Upper lobe of left lung (tissue), 6 donors: ENCODE measurements around the gene AGAP1. TPM values are rescaled to one million over a fixed set of nuclear protein-coding genes. Genes with fewer than 3 reads are reported as not detected.
A peak's percentile ranks its signal among the peaks of the same experiment; 100 is the strongest.

ENCODE experiments used
- ATAC-seq, 2 donors: fragments of 200-7000 bp; cut with Tn5 transposase; one replicate each; pipeline ENCODE4 v1.9.1; 2022; ENCODE audit warnings: mild to moderate bottlenecking in 2 of 2, moderate library complexity in 2 of 2; ENCODE audit not compliant: low FRiP score in 2 of 2
- DNase-seq, 2 donors: peaks; one replicate each; pipeline ENCODE4 v3.0.0-alpha.2; 2019 to 2020
- H3K27ac ChIP-seq, 4 donors: fragments of 200-600 bp; sonication (generic); one replicate each; pipeline ENCODE4 v1.5.1; 2016 to 2019
- H3K27me3 ChIP-seq, 4 donors: fragments of 200-600 bp; sonication (generic); one replicate each; pipeline ENCODE4 v1.5.1; 2017 to 2019
- H3K36me3 ChIP-seq, 4 donors: fragments of 200-600 bp; sonication (generic); one replicate each; pipeline ENCODE4 v1.5.1; 2016 to 2019
- H3K4me1 ChIP-seq, 4 donors: fragments of 200-600 bp; sonication (generic); one replicate each; pipeline ENCODE4 v1.5.1; 2018 to 2019
- H3K4me3 ChIP-seq, 4 donors: fragments of 200-600 bp; sonication (generic); one replicate each; pipeline ENCODE4 v1.5.1; 2017 to 2019; ENCODE audit warnings: mild to moderate bottlenecking in 2 of 4, moderate library complexity in 1 of 4
- H3K9me3 ChIP-seq, 4 donors: fragments of 200-600 bp; sonication (generic); one replicate each; pipeline ENCODE4 v1.5.1; 2018 to 2019
- EP300 ChIP-seq, 4 donors: sonication (generic); formaldehyde crosslinking; IDR thresholded peaks; one replicate each; pipeline ENCODE4 v1.5.1; 2017; ENCODE audit warnings: antibody characterized with exemption in 4 of 4, control low read depth in 2 of 4
- POLR2A ChIP-seq, 4 donors: fragments of 450-650 bp; IDR thresholded peaks; one replicate each; pipeline ENCODE4 v1.5.1; 2016 to 2017; ENCODE audit warnings: antibody characterized with exemption in 4 of 4, mild to moderate bottlenecking in 2 of 4
- POLR2AphosphoS5 ChIP-seq, 2 donors: sonication (generic); formaldehyde crosslinking; IDR thresholded peaks; one replicate each; pipeline ENCODE4 v1.5.1; 2017; ENCODE audit warnings: antibody characterized with exemption in 2 of 2
- WGBS, 2 donors: methylation state at CpG; one replicate each; pipeline ENCODE4 v1.1.5; 2017 to 2018; 5-methylcytosine and 5-hydroxymethylcytosine counted together
- total RNA-seq, 6 donors: library from RNA; depleted of rRNA in 4 of 6; stranded (reverse); fragments of >200 nt in 4 of 6; gene quantifications; one replicate each; pipeline versions ENCODE4 v1.1.0 to v1.2.1, GENCODE V29; 2016 to 2021
- TF ChIP-seq, protein P1 (sequence below), 6 experiments: fragments of 450-650 bp in 4 of 6; fragments of 200-600 bp in 2 of 6; sonication (generic) in 2 of 6; IDR thresholded peaks; one replicate each; pipeline ENCODE4 v1.5.1; 2016 to 2019; ENCODE audit warnings: antibody characterized with exemption in 6 of 6
- donor health status: DM: no; HTN: no; CAD: no; lungs with moderate emphysema.
- donor health status: DM: no; HTN: yes; CAD: no; lungs with severe emphysema.

Gene AGAP1
- total RNA-seq, 6 donors from 2014 or later, result 25.5 to 45.1 (median 30.7) TPM

GRCh38 chr2:235508371-235509160 is 14.7 kb downstream of the AGAP1 start:
- H3K4me1 ChIP-seq, result peaks cover 35 to 63% (median 43%) of the 10 kb centered on the region in 4 donors

DNA sequence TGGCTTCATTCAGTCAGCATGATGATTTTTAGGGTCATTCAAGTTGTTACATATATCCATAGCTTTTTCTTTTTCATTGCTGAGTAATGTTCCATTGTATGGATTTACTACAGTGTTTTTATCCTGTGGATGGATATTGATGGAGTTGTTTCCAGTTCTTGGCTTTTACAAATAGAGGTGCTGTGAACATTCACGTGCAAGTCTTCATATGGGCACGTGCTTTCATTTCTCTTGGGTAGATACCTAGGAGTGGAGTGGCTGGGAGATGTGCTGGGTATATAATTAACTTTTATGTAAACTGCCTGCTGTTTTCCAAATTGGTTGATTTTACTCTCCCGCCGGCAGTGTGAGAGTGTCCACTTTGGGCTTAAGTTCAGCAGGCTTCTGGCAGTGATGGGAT is 16.5 kb downstream of the AGAP1 start:
- peaks cover 20 to 56% (median 29%) of the 10 kb centered on the region in 4 donors for H3K4me1 ChIP-seq
- H3K27ac ChIP-seq, result no peak overlapping the region
- ATAC-seq (no peak), DNase-seq (no peak)
- WGBS, 2 donors, result 60 to 71% methylated on average over 4 of the region's 4 CpGs
- no peaks in the 10 kb centered on the region for H3K9me3 ChIP-seq
- no peaks in the 10 kb centered on the region for H3K27me3 ChIP-seq
- H3K36me3 ChIP-seq, result no peaks in the 10 kb centered on the region
- TF ChIP-seq, protein P1, sequence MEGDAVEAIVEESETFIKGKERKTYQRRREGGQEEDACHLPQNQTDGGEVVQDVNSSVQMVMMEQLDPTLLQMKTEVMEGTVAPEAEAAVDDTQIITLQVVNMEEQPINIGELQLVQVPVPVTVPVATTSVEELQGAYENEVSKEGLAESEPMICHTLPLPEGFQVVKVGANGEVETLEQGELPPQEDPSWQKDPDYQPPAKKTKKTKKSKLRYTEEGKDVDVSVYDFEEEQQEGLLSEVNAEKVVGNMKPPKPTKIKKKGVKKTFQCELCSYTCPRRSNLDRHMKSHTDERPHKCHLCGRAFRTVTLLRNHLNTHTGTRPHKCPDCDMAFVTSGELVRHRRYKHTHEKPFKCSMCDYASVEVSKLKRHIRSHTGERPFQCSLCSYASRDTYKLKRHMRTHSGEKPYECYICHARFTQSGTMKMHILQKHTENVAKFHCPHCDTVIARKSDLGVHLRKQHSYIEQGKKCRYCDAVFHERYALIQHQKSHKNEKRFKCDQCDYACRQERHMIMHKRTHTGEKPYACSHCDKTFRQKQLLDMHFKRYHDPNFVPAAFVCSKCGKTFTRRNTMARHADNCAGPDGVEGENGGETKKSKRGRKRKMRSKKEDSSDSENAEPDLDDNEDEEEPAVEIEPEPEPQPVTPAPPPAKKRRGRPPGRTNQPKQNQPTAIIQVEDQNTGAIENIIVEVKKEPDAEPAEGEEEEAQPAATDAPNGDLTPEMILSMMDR (IDR thresholded peaks at IDR 0.05), result no peak
- TF ChIP-seq POLR2A (IDR thresholded peaks at IDR 0.05), result no peak
- no peak for TF ChIP-seq POLR2AphosphoS5 (IDR thresholded peaks at IDR 0.05)
- TF ChIP-seq EP300 (IDR thresholded peaks at IDR 0.05), result no peak
- no peak overlapping the region for H3K4me3 ChIP-seq

More at GRCh38 chr2:235508371-235509160, 14.7 kb downstream of the AGAP1 start:
- Histone ChIP-seq H3K36me3 (no peaks in the 10 kb centered on the region), H3K27ac (no peak overlapping the region), H3K4me3 (no peak overlapping the region), H3K9me3 (no peaks in the 10 kb centered on the region), H3K27me3 (no peaks in the 10 kb centered on the region)
- WGBS, 2 donors, result 87 to 90% methylated on average over 26 of the region's 26 CpGs
- peak in 1 of 2 donors; percentile 43 for DNase-seq
- ATAC-seq, result no peak
- no peak for TF ChIP-seq POLR2A (IDR thresholded peaks at IDR 0.05)
- no peak for TF ChIP-seq EP300 (IDR thresholded peaks at IDR 0.05)
- TF ChIP-seq POLR2AphosphoS5 (IDR thresholded peaks at IDR 0.05), result no peak
- TF ChIP-seq, protein P1 (IDR thresholded peaks at IDR 0.05), result no peak

- TF ChIP-seq, protein P1 (IDR thresholded peaks at IDR 0.05), result no peak
- TF ChIP-seq POLR2AphosphoS5 (IDR thresholded peaks at IDR 0.05) (no peak), POLR2A (IDR thresholded peaks at IDR 0.05) (no peak), EP300 (IDR thresholded peaks at IDR 0.05) (no peak)
- no peak overlapping the region for H3K4me3 ChIP-seq
- H3K9me3 ChIP-seq, result no peaks in the 10 kb centered on the region
Observed at GRCh38 chr2:235511187-235511661, 17.4 kb downstream of the AGAP1 start.

GRCh38 chr2:235511751-235512698 is 18.2 kb downstream of the AGAP1 start:
- no peaks in the 10 kb centered on the region for H3K27me3 ChIP-seq
- H3K4me3 ChIP-seq, result no peak overlapping the region
- no peak overlapping the region for H3K27ac ChIP-seq
- DNase-seq, result no peak
- H3K36me3 ChIP-seq, result no peaks in the 10 kb centered on the region
- ATAC-seq, result no peak
- H3K4me1 ChIP-seq, result peaks cover 3 to 39% (median 15%) of the 10 kb centered on the region in 4 donors
- TF ChIP-seq POLR2AphosphoS5 (IDR thresholded peaks at IDR 0.05), result no peak
- no peaks in the 10 kb centered on the region for H3K9me3 ChIP-seq
- WGBS, 2 donors, result 80 to 94% methylated on average over 9 of the region's 9 CpGs

More at GRCh38 chr2:235511187-235511661, 17.4 kb downstream of the AGAP1 start:
- peak; percentile 60 to 77 for DNase-seq
- 42% methylated on average over 7 of the region's 7 CpGs for WGBS, 2 donors
- H3K27me3 ChIP-seq, result no peaks in the 10 kb centered on the region
- peak; percentile 62 to 81 for ATAC-seq
- H3K27ac ChIP-seq, result no peak overlapping the region
- peaks cover 11 to 47% (median 22%) of the 10 kb centered on the region in 4 donors for H3K4me1 ChIP-seq
- no peaks in the 10 kb centered on the region for H3K36me3 ChIP-seq

- Histone ChIP-seq H3K4me3 (no peak overlapping the region), H3K4me1 (peaks cover 3 to 35% (median 15%) of the 10 kb centered on the region in 4 donors), H3K27me3 (no peaks in the 10 kb centered on the region), H3K9me3 (no peaks in the 10 kb centered on the region), H3K27ac (no peak overlapping the region), H3K36me3 (no peaks in the 10 kb centered on the region)
- ATAC-seq (no peak), DNase-seq (no peak)
- 61 to 72% methylated on average over 4 of the region's 4 CpGs for WGBS, 2 donors
- TF ChIP-seq, protein P1 (IDR thresholded peaks at IDR 0.05), result no peak
- TF ChIP-seq EP300 (IDR thresholded peaks at IDR 0.05) (no peak), POLR2A (IDR thresholded peaks at IDR 0.05) (no peak)
Observed at GRCh38 chr2:235512699-235513053, 18.8 kb downstream of the AGAP1 start.
